PC-9 (cell line): ENCODE results near the gene MIF4GD. TPM values are rescaled to one million over a fixed set of nuclear protein-coding genes. Genes with fewer than 3 reads are reported as not detected.

ENCODE experiments used
- BruUV-seq: library from RNA; stranded (reverse); fragments of 400-500 nt; replicated peaks from 2 replicates; lab custom pipeline; 2021; lab: Mats Ljungman, UMichigan
- CTCF ChIA-PET: fragments of 300-600 bp; sonication (Branson Sonifier 250); formaldehyde crosslinking; loops from one replicate; lab custom pipeline; 2022; ENCODE audit warnings: antibody characterized with exemption; lab: Charles Lee
- POLR2A ChIA-PET: fragments of 300-600 bp; sonication (Branson Sonifier 250); formaldehyde crosslinking; loops from one replicate; lab custom pipeline; 2022; ENCODE audit warnings: antibody characterized with exemption; ENCODE audit not compliant: unreplicated experiment; lab: Charles Lee
- DNase-seq, 2 experiments: peaks; one replicate each; pipeline versions ENCODE4 v3.0.0 to v3.0.0-alpha.2; 2015 to 2022; ENCODE audit warnings: mixed read lengths in 1 of 2
- H2AFZ ChIP-seq: fragments of 200-600 bp; sonication (generic); 2 replicates; pipeline ENCODE4 v1.8.1; 2017; ENCODE audit warnings: antibody characterized with exemption
- H3F3A ChIP-seq: fragments of 200-600 bp; sonication (generic); 2 replicates; pipeline ENCODE4 v1.8.1; 2017; ENCODE audit warnings: antibody characterized with exemption, mild to moderate bottlenecking, low read depth; ENCODE audit not compliant: insufficient read depth
- H3K27ac ChIP-seq: fragments of 200-600 bp; sonication (generic); 2 replicates; pipeline ENCODE4 v1.6.1; 2016; ENCODE audit warnings: mixed run types
- H3K27me3 ChIP-seq: fragments of 200-600 bp; sonication (generic); 2 replicates; pipeline ENCODE4 v1.6.1; 2016; ENCODE audit warnings: low read depth, mixed run types; ENCODE audit not compliant: insufficient read depth
- H3K36me3 ChIP-seq: fragments of 200-600 bp; sonication (generic); 2 replicates; pipeline ENCODE4 v1.6.1; 2016; ENCODE audit warnings: low read depth, mixed run types
- H3K4me1 ChIP-seq: fragments of 200-600 bp; sonication (generic); replicated peaks from 2 replicates; pipeline ENCODE4 v1.6.1; 2016; ENCODE audit warnings: mixed run types; ENCODE audit not compliant: insufficient read depth
- H3K4me2 ChIP-seq: fragments of 200-600 bp; sonication (generic); 2 replicates; pipeline ENCODE4 v1.6.1; 2017; ENCODE audit warnings: mixed run types
- H3K4me3 ChIP-seq: fragments of 200-600 bp; sonication (generic); 2 replicates; pipeline ENCODE4 v1.6.1; 2016; ENCODE audit warnings: mixed run types
- H3K79me2 ChIP-seq: fragments of 200-600 bp; sonication (generic); 2 replicates; pipeline ENCODE4 v1.6.1; 2017; ENCODE audit warnings: low read depth, mixed run types
- H3K9me2 ChIP-seq: fragments of 200-600 bp; sonication (generic); 2 replicates; pipeline ENCODE4 v1.8.1; 2017; ENCODE audit warnings: mild to moderate bottlenecking; ENCODE audit not compliant: insufficient read depth
- H3K9me3 ChIP-seq: fragments of 200-600 bp; sonication (generic); 2 replicates; pipeline ENCODE4 v1.8.1; 2016; ENCODE audit warnings: low read depth; ENCODE audit not compliant: insufficient read depth
- H4K20me1 ChIP-seq: fragments of 200-600 bp; sonication (generic); 2 replicates; pipeline ENCODE4 v1.8.1; 2017; ENCODE audit not compliant: insufficient read depth
- CTCF ChIP-seq: fragments of 200-600 bp; sonication (generic); conservative IDR thresholded peaks from 2 replicates; pipeline ENCODE4 v1.6.1; 2017; ENCODE audit warnings: mixed run types, antibody characterized with exemption, mild to moderate bottlenecking, moderate library complexity
- EZH2 ChIP-seq: fragments of 200-600 bp; sonication (generic); IDR thresholded peaks from 2 replicates; pipeline ENCODE4 v1.8.0; 2017; ENCODE audit warnings: antibody characterized with exemption, low read depth
- intact Hi-C: fragments of 100-400 bp; cut with micrococcal nuclease; formaldehyde crosslinking; loops from one replicate; pipeline ENCODE4 v1.10.0; 2022; ENCODE audit not compliant: unreplicated experiment
- total RNA-seq: library from RNA; stranded (reverse); gene quantifications from 2 replicates; pipeline ENCODE4 v1.2.3, GENCODE V29; 2021

Gene MIF4GD
- total RNA-seq, 1 experiment from 2014 or later, result 23.4 TPM

- Histone ChIP-seq H3F3A (peaks cover 38% of the 10 kb centered on the region; the same call in 1 of the 2 replicates), H3K27ac (no peak overlapping the region), H3K4me2 (no peak overlapping the region), H3K79me2 (peaks cover 20% of the 10 kb centered on the region), H4K20me1 (no peaks in the 10 kb centered on the region), H3K9me2 (no peaks in the 10 kb centered on the region), H3K4me1 (peaks cover 7% of the 10 kb centered on the region; the same call in 1 of the 2 replicates), H3K27me3 (no peaks in the 10 kb centered on the region), H2AFZ (no peak overlapping the region), H3K36me3 (0 out of 2 replicates have a peak, but pooled peaks cover 7% of the 10 kb centered on the region), H3K9me3 (no peaks in the 10 kb centered on the region), H3K4me3 (no peak overlapping the region)
- ChIA-PET CTCF (no interaction called here), POLR2A (interaction anchor here (0.6 kb wide), 1 partner anchor 17 kb away, joined by 7 read pairs; no protein-coding TSS in a partner anchor)
- no peak for TF ChIP-seq CTCF
- TF ChIP-seq EZH2, result no peak
- no peak for DNase-seq
- no TSS peak for BruUV-seq
- intact Hi-C loops, result loop anchor here (10.0 kb wide), 1 partner anchor 249 kb away; the partner anchor contains the start of genes CASKIN2 and TSEN54
Observed at GRCh38 chr17:75265614-75266315, 5.3 kb downstream of the MIF4GD start.

GRCh38 chr17:75263055-75263454 lies 8.0 kb downstream of the MIF4GD start:
- POLR2A ChIA-PET, result no interaction called here
- Histone ChIP-seq H3K4me2 (peak overlapping the region; percentile 99), H3F3A (peaks cover 18% of the 10 kb centered on the region; the same call in 1 of the 2 replicates), H3K27me3 (no peaks in the 10 kb centered on the region), H2AFZ (no peak overlapping the region), H3K36me3 (0 out of 2 replicates have a peak, but pooled peaks cover 7% of the 10 kb centered on the region), H3K9me3 (no peaks in the 10 kb centered on the region), H3K79me2 (peaks cover 47% of the 10 kb centered on the region), H3K4me1 (peaks cover 21% of the 10 kb centered on the region), H3K4me3 (peak overlapping the region; percentile 86; the same call in 1 of the 2 replicates), H4K20me1 (peaks cover 12% of the 10 kb centered on the region; the same call in 1 of the 2 replicates), H3K9me2 (no peaks in the 10 kb centered on the region), H3K27ac (no peak overlapping the region)
- no peak for TF ChIP-seq CTCF
- TF ChIP-seq EZH2, result no peak
- DNase-seq, result no peak
- intact Hi-C loops, result loop anchor here (10.0 kb wide), 1 partner anchor 252 kb away; the partner anchor contains the start of genes CASKIN2 and TSEN54
- CTCF ChIA-PET, result interaction anchor here (0.5 to 2.0 kb wide), 5 partner anchors 8 to 213 kb away, joined by 3 to 8 read pairs (median 4); partner anchors contain the start of genes MIF4GD and SLC25A19
- BruUV-seq, result no TSS peak

GRCh38 chr17:75262112-75262606 lies 8.9 kb downstream of the MIF4GD start:
- no peaks in the 10 kb centered on the region for H3K9me3 ChIP-seq
- TF ChIP-seq CTCF (no peak), EZH2 (no peak)
- intact Hi-C loops, result loop anchor here (10.0 kb wide), 1 partner anchor 253 kb away; the partner anchor contains the start of genes CASKIN2 and TSEN54
- peaks cover 14% of the 10 kb centered on the region; the same call in 1 of the 2 replicates for H3F3A ChIP-seq
- peaks cover 55% of the 10 kb centered on the region for H3K79me2 ChIP-seq
- no peaks in the 10 kb centered on the region for H3K9me2 ChIP-seq
- TSS peak; percentile 70 for BruUV-seq
- ChIA-PET POLR2A (interaction anchor here (0.6 kb wide), 3 partner anchors 10 to 519 kb away, joined by 3 to 8 read pairs (median 3); no protein-coding TSS in a partner anchor), CTCF (interaction anchor here (0.5 to 2.0 kb wide), 3 partner anchors 9 to 718 kb away, joined by 3 to 8 read pairs (median 3); partner anchors contain the start of gene MIF4GD)
- peak overlapping the region; percentile 85 for H2AFZ ChIP-seq
- H3K27me3 ChIP-seq, result no peaks in the 10 kb centered on the region
- H3K27ac ChIP-seq, result peak overlapping the region; percentile 88
- peaks cover 12% of the 10 kb centered on the region; the same call in 1 of the 2 replicates for H4K20me1 ChIP-seq
- H3K4me1 ChIP-seq, result peaks cover 21% of the 10 kb centered on the region
- no peak for DNase-seq
- peak overlapping the region; percentile 86 for H3K4me3 ChIP-seq
- H3K36me3 ChIP-seq, result 0 out of 2 replicates have a peak, but pooled peaks cover 7% of the 10 kb centered on the region
- H3K4me2 ChIP-seq, result peak overlapping the region; percentile 99
